HepG2 (cell line): ENCODE results near the gene PCDHGA5. TPM values are rescaled to one million over a fixed set of nuclear protein-coding genes. Genes with fewer than 3 reads are reported as not detected.

Source experiments
- ATAC-seq: fragments of 200-7000 bp; cut with Tn5 transposase; 3 replicates; pipeline ENCODE4 v1.9.1; 2020; ENCODE audit warnings: mild to moderate bottlenecking, moderate library complexity
- BruUV-seq: library from RNA; stranded (reverse); fragments of 400-500 nt; replicated peaks from 2 replicates; lab custom pipeline; 2021; lab: Mats Ljungman, UMichigan
- CTCF ChIA-PET: fragments of 300-600 bp; formaldehyde crosslinking; extraction: SDS; loops from one replicate; lab custom pipeline; 2021; ENCODE audit warnings: low total read pairs, inconsistent platforms, low intra/inter-chr PET ratio; lab: Yijun Ruan, JAX
- POLR2A ChIA-PET: fragments of 350-600 bp; sonication (Branson Sonifier 250); formaldehyde crosslinking; loops from one replicate; lab custom pipeline; 2020; ENCODE audit warnings: antibody characterized with exemption, inconsistent platforms; lab: Yijun Ruan, JAX
- DNase-seq: peaks from one replicate; pipeline ENCODE4 v3.0.0-alpha.2; 2015; ENCODE audit warnings: low spot score
- FAIRE-seq: peaks from 3 replicates; lab custom pipeline; 2011; peaks lifted over from hg19 to GRCh38; lab: Jason Lieb, UNC
- H2AFZ ChIP-seq: one replicate; pipeline ENCODE4 v1.6.1; 2011; ENCODE audit warnings: low read length, inconsistent platforms
- H3K27ac ChIP-seq: fragments of 300-600 bp; 3 replicates; pipeline ENCODE4 v1.8.0; 2011; ENCODE audit warnings: mixed run types, mild to moderate bottlenecking, mixed read lengths, low read length, inconsistent platforms; ENCODE audit not compliant: insufficient read depth; ENCODE audit errors: extremely low read length
- H3K27me3 ChIP-seq, 2 experiments: fragments of 200-600 bp in 1 of 2; 2 replicates in 1 of 2; 3 replicates in 1 of 2; pipeline versions ENCODE4 v1.6.0 to v1.8.0; 2011; ENCODE audit warnings: low read length in 2 of 2, mild to moderate bottlenecking in 2 of 2, moderate library complexity in 2 of 2, inconsistent platforms in 1 of 2; ENCODE audit not compliant: insufficient read depth in 2 of 2, control insufficient read depth in 1 of 2
- H3K36me3 ChIP-seq, 2 experiments: fragments of 200-600 bp in 1 of 2; replicated peaks in 1 of 2; 2 replicates in 1 of 2; 3 replicates in 1 of 2; pipeline versions ENCODE4 v1.5.1 to v1.8.0; 2011; ENCODE audit warnings: low read length in 2 of 2, inconsistent platforms in 1 of 2; ENCODE audit not compliant: insufficient read depth in 2 of 2, control insufficient read depth in 1 of 2
- H3K4me1 ChIP-seq: 2 replicates; pipeline ENCODE4 v1.5.1; 2012; ENCODE audit warnings: low read length, inconsistent platforms; ENCODE audit not compliant: insufficient read depth
- H3K4me2 ChIP-seq: 2 replicates; pipeline ENCODE4 v1.6.0; 2011; ENCODE audit warnings: low read depth, low read length, inconsistent platforms
- H3K4me3 ChIP-seq, 3 experiments: fragments of 200-600 bp in 1 of 3; sonication (generic), shearing (Covaris generic) in 1 of 3; replicated peaks in 1 of 3; 2 replicates each; pipeline ENCODE4 v1.5.1; 2011 to 2016; ENCODE audit warnings: low read length in 3 of 3, inconsistent platforms in 2 of 3, low read depth in 2 of 3, mild to moderate bottlenecking in 2 of 3, control low read depth in 1 of 3, mixed read lengths in 1 of 3; ENCODE audit not compliant: insufficient read depth in 1 of 3
- H3K79me2 ChIP-seq: one replicate; pipeline ENCODE4 v1.6.1; 2011; ENCODE audit warnings: low read length, inconsistent platforms; ENCODE audit not compliant: insufficient read depth
- H3K9ac ChIP-seq: 2 replicates; pipeline ENCODE4 v1.6.0; 2011; ENCODE audit warnings: mild to moderate bottlenecking, low read depth, low read length, inconsistent platforms; ENCODE audit not compliant: insufficient read depth
- H3K9me3 ChIP-seq: 2 replicates; pipeline ENCODE4 v1.5.1; 2012; ENCODE audit warnings: mild to moderate bottlenecking, low read length
- H4K20me1 ChIP-seq: 2 replicates; pipeline ENCODE4 v1.6.0; 2011; ENCODE audit warnings: inconsistent platforms, mild to moderate bottlenecking, low read length, moderate library complexity; ENCODE audit not compliant: insufficient read depth
- NRL ChIP-seq: sonication (generic); formaldehyde crosslinking; IDR thresholded peaks from 2 replicates; pipeline ENCODE4 v1.5.0; 2020; ENCODE audit warnings: missing genetic modification reagents, mild to moderate bottlenecking, moderate library complexity, borderline replicate concordance
- PTBP1 ChIP-seq: fragments of 200-400 bp; formaldehyde crosslinking; IDR thresholded peaks from 2 replicates; pipeline ENCODE4 v1.6.1; 2018; ENCODE audit warnings: low read length, low read depth; ENCODE audit not compliant: poor library complexity, severe bottlenecking
- SOX6 ChIP-seq, 2 experiments: fragments of 450-650 bp in 1 of 2; sonication (generic) in 1 of 2; formaldehyde crosslinking in 1 of 2; IDR thresholded peaks; 2 replicates each; pipeline versions ENCODE4 v1.4.0 to v1.6.1; 2017 to 2020; ENCODE audit warnings: antibody characterized with exemption in 1 of 2, mild to moderate bottlenecking in 1 of 2, missing genetic modification reagents in 1 of 2
- STAG1 ChIP-seq: sonication (generic); formaldehyde crosslinking; IDR thresholded peaks from 2 replicates; pipeline ENCODE4 v1.4.0; 2020; ENCODE audit warnings: missing genetic modification reagents
- TBX3 ChIP-seq: fragments of 450-650 bp; IDR thresholded peaks from 2 replicates; pipeline ENCODE4 v1.6.1; 2017; ENCODE audit warnings: antibody characterized with exemption, mild to moderate bottlenecking, inconsistent platforms, borderline replicate concordance
- THRA ChIP-seq: sonication (generic); formaldehyde crosslinking; IDR thresholded peaks from 2 replicates; pipeline ENCODE4 v1.4.0; 2020; ENCODE audit warnings: missing genetic modification reagents, borderline replicate concordance
- ZMAT5 ChIP-seq: sonication (generic); formaldehyde crosslinking; IDR thresholded peaks from 2 replicates; pipeline ENCODE4 v1.5.0; 2020; ENCODE audit warnings: mild to moderate bottlenecking, low read depth, missing genetic modification reagents, borderline replicate concordance
- ZNF333 ChIP-seq: sonication (generic); formaldehyde crosslinking; IDR thresholded peaks from 2 replicates; pipeline ENCODE4 v1.4.0; 2020; ENCODE audit warnings: mild to moderate bottlenecking, missing genetic modification reagents, borderline replicate concordance
- ZNF576 ChIP-seq: sonication (generic); formaldehyde crosslinking; IDR thresholded peaks from 2 replicates; pipeline ENCODE4 v1.4.0; 2020; ENCODE audit warnings: mild to moderate bottlenecking, missing genetic modification reagents
- WGBS: methylation state at CpG from one replicate; pipeline ENCODE4 v1.1.6; 2017; ENCODE audit warnings: low lambda C conversion rate; 5-methylcytosine and 5-hydroxymethylcytosine counted together
- in situ Hi-C: cut with HindIII; loops from 2 replicates; pipeline ENCODE4 v1.10.0; 2017; ENCODE audit warnings: low pct_unique_long_range_greater_than_20kb; ENCODE audit not compliant: extremely low pct_ligation_motif_present
- intact Hi-C: fragments of 100-400 bp; cut with micrococcal nuclease; formaldehyde crosslinking; loops from one replicate; pipeline ENCODE4 v1.10.0; 2022; ENCODE audit not compliant: unreplicated experiment
- polyA plus RNA-seq, 8 experiments: library from polyadenylated mRNA; depleted of rRNA in 3 of 8; stranded (reverse) in 7 of 8; unstranded in 1 of 8; fragments of >200 nt; fragmentation: Illumina TruSeq in 4 of 8; extraction: Trizol in 4 of 8; gene quantifications; 2 replicates each; pipeline versions ENCODE4 v1.2.1 to v1.2.3, GENCODE V29; 2011 to 2016; ENCODE audit warnings: low read depth in 4 of 8, missing spikeins in 1 of 8, mixed read lengths in 1 of 8; ENCODE audit not compliant: insufficient read depth in 1 of 8
- total RNA-seq, 5 experiments: library from RNA; depleted of rRNA; stranded (reverse); fragments of >200 nt; fragmentation: Illumina TruSeq; extraction: Trizol; gene quantifications; 2 replicates each; pipeline ENCODE4 v1.2.3, GENCODE V29; 2016; ENCODE audit warnings: low read depth in 1 of 5
- TF ChIP-seq, protein P1 (sequence below): sonication (generic); formaldehyde crosslinking; IDR thresholded peaks from 2 replicates; pipeline ENCODE4 v1.5.0; 2020; ENCODE audit warnings: mild to moderate bottlenecking, missing genetic modification reagents, moderate library complexity

The PCDHGA5 gene
- total and polyA plus RNA-seq, 2 of the 13 experiments (the other 11 are each of a cell fraction or from before 2014, with no cell fraction given) = 0.27 to 0.32 TPM

GRCh38 chr5:141402553-141403243 lies 38.7 kb downstream of the PCDHGA5 start, which contains the start of gene PCDHGA9:
Gene PCDHGA9, plus strand, starts transcription at chr5:141402778. Its CDS starts 175 bp downstream, at chr5:141402953.
- ChIA-PET CTCF (no interaction called here), POLR2A (no interaction called here)
- no peaks in the 10 kb centered on the region; a peak in 1 of 5 replicates for H3K27me3 ChIP-seq
- 79% methylated on average over 27 of the region's 27 CpGs for WGBS
- no peak within 1 kb of the TSS for H3K4me3 ChIP-seq
- H3K4me2 ChIP-seq = no peak within 1 kb of the TSS
- BruUV-seq = no TSS peak
- H2AFZ ChIP-seq = no peak within 1 kb of the TSS
- DNase-seq = no peak
- no peak for TF ChIP-seq TBX3
- no peak for TF ChIP-seq NRL
- no peak for TF ChIP-seq SOX6 (IDR thresholded peaks at IDR 0.05)
- no peak for TF ChIP-seq SOX6 (CRISPR knock-in tag; IDR thresholded peaks at IDR 0.05)
- no peak for TF ChIP-seq ZNF576 (CRISPR knock-in tag)
- TF ChIP-seq THRA = no peak
- no peak for TF ChIP-seq ZNF333
- no peak for TF ChIP-seq ZMAT5 (CRISPR knock-in tag)
- TF ChIP-seq, protein P1, sequence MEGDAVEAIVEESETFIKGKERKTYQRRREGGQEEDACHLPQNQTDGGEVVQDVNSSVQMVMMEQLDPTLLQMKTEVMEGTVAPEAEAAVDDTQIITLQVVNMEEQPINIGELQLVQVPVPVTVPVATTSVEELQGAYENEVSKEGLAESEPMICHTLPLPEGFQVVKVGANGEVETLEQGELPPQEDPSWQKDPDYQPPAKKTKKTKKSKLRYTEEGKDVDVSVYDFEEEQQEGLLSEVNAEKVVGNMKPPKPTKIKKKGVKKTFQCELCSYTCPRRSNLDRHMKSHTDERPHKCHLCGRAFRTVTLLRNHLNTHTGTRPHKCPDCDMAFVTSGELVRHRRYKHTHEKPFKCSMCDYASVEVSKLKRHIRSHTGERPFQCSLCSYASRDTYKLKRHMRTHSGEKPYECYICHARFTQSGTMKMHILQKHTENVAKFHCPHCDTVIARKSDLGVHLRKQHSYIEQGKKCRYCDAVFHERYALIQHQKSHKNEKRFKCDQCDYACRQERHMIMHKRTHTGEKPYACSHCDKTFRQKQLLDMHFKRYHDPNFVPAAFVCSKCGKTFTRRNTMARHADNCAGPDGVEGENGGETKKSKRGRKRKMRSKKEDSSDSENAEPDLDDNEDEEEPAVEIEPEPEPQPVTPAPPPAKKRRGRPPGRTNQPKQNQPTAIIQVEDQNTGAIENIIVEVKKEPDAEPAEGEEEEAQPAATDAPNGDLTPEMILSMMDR (CRISPR knock-in tag) = peak; percentile 22
- TF ChIP-seq STAG1 = peak; percentile 26; the same call in 1 of the 2 replicates
- TF ChIP-seq PTBP1 = no peak
- H3K9me3 ChIP-seq = peaks cover 13% of the 10 kb centered on the region; the same call in 1 of the 2 replicates
- no peaks in the 10 kb centered on the region for H3K36me3 ChIP-seq
- no peak within 1 kb of the TSS for H3K9ac ChIP-seq
- no peaks in the 10 kb centered on the region for H4K20me1 ChIP-seq
- no peaks in the 10 kb centered on the region for H3K79me2 ChIP-seq
- intact Hi-C loops (no loop called here), in situ Hi-C loops (no loop called here)
- H3K4me1 ChIP-seq = no peaks in the 10 kb centered on the region
- no peak within 1 kb of the TSS for H3K27ac ChIP-seq
- FAIRE-seq = no peak
- no peak for ATAC-seq
